Astrocyte (in vitro differentiated cells and primary cell): ENCODE measurements around the gene ZNF37A.

Source experiments
- EZH2 ChIP-seq: IDR thresholded peaks from 2 replicates; pipeline ENCODE4 v1.6.1; 2012; ENCODE audit warnings: mild to moderate bottlenecking, low read length, inconsistent platforms; ENCODE audit not compliant: insufficient read depth
- TF ChIP-seq, protein P1 (sequence below): IDR thresholded peaks from 2 replicates; pipeline ENCODE4 v1.5.1; 2011; ENCODE audit warnings: low read depth, mild to moderate bottlenecking, inconsistent platforms, low read length, moderate library complexity; ENCODE audit not compliant: insufficient read depth

DNA sequence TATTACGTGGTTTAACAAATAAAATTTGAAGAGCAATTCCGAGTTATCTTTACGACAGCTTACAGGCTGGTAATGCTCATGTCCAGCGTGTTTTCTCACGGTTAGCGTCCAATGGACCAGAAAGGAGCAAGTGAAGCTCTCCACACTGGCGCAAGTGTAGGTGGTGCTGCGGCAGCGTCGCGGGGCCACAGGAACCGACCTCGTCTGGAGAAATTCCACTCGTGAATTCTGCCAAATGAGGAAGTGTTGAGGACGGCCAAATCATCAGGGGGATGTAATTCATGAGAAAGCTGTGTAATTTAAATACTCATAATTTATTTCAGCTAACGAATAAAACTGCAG, 350 bp upstream of the ZNF37A start:
- no peak for TF ChIP-seq EZH2
- TF ChIP-seq, protein P1, sequence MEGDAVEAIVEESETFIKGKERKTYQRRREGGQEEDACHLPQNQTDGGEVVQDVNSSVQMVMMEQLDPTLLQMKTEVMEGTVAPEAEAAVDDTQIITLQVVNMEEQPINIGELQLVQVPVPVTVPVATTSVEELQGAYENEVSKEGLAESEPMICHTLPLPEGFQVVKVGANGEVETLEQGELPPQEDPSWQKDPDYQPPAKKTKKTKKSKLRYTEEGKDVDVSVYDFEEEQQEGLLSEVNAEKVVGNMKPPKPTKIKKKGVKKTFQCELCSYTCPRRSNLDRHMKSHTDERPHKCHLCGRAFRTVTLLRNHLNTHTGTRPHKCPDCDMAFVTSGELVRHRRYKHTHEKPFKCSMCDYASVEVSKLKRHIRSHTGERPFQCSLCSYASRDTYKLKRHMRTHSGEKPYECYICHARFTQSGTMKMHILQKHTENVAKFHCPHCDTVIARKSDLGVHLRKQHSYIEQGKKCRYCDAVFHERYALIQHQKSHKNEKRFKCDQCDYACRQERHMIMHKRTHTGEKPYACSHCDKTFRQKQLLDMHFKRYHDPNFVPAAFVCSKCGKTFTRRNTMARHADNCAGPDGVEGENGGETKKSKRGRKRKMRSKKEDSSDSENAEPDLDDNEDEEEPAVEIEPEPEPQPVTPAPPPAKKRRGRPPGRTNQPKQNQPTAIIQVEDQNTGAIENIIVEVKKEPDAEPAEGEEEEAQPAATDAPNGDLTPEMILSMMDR = no peak
